CD14-positive monocyte (primary cell): Measurements from ENCODE around the gene PUM1. TPM values are rescaled to one million over a fixed set of nuclear protein-coding genes. Genes with fewer than 3 reads are reported as not detected.

Experiments used
- DNase-seq, 3 donors: peaks; one replicate each; pipeline ENCODE4 v3.0.0-alpha.2; 2011 to 2022
- H2AFZ ChIP-seq: 2 replicates; pipeline ENCODE4 v1.6.0; 2012; ENCODE audit warnings: mild to moderate bottlenecking, low read depth, low read length, inconsistent platforms; ENCODE audit not compliant: insufficient read depth, poor library complexity, severe bottlenecking
- H3K27ac ChIP-seq, 2 donors: 1 replicate in 1 of 2; 2 replicates in 1 of 2; pipeline ENCODE4 v1.5.1; 2012 to 2013; ENCODE audit warnings: low read length in 2 of 2, control low read depth in 1 of 2, inconsistent platforms in 1 of 2, low read depth in 1 of 2, mild to moderate bottlenecking in 1 of 2
- H3K27me3 ChIP-seq, 2 donors: one replicate each; pipeline versions ENCODE4 v1.6.0 to v1.6.1; 2011 to 2013; ENCODE audit warnings: low read length in 2 of 2; ENCODE audit not compliant: control insufficient read depth in 2 of 2, insufficient read depth in 2 of 2
- H3K36me3 ChIP-seq, 2 donors: replicated peaks in 1 of 2; 1 replicate in 1 of 2; 2 replicates in 1 of 2; pipeline versions ENCODE4 v1.5.1 to v1.6.1; 2012 to 2013; ENCODE audit warnings: low read length in 2 of 2, control low read depth in 1 of 2, inconsistent platforms in 1 of 2, mild to moderate bottlenecking in 1 of 2; ENCODE audit not compliant: insufficient read depth in 2 of 2, control insufficient read depth in 1 of 2
- H3K4me1 ChIP-seq, 2 donors: 1 replicate in 1 of 2; 2 replicates in 1 of 2; pipeline versions ENCODE4 v1.5.1 to v1.6.1; 2012 to 2013; ENCODE audit warnings: low read length in 2 of 2, control low read depth in 1 of 2, inconsistent platforms in 1 of 2, mild to moderate bottlenecking in 1 of 2, moderate library complexity in 1 of 2; ENCODE audit not compliant: insufficient read depth in 2 of 2, control insufficient read depth in 1 of 2
- H3K4me2 ChIP-seq: replicated peaks from 2 replicates; pipeline ENCODE3; 2012; ENCODE audit warnings: low read length, moderate library complexity, mild to moderate bottlenecking; ENCODE audit not compliant: poor library complexity, severe bottlenecking; ENCODE audit errors: extremely low read depth
- H3K4me3 ChIP-seq, 3 experiments: fragments of 200-600 bp in 1 of 3; sonication (generic) in 1 of 3; replicated peaks in 1 of 3; 1 replicate in 2 of 3; 2 replicates in 1 of 3; pipeline ENCODE4 v1.5.1; 2011 to 2013; ENCODE audit warnings: low read length in 3 of 3, mild to moderate bottlenecking in 3 of 3, control low read depth in 2 of 3, low read depth in 2 of 3, inconsistent platforms in 1 of 3, moderate library complexity in 1 of 3
- H3K79me2 ChIP-seq: 2 replicates; pipeline ENCODE4 v1.6.0; 2012; ENCODE audit warnings: mild to moderate bottlenecking, control low read depth, inconsistent platforms, low read length, moderate library complexity; ENCODE audit not compliant: insufficient read depth
- H3K9ac ChIP-seq: 2 replicates; pipeline ENCODE4 v1.6.0; 2017; ENCODE audit warnings: low read length, mild to moderate bottlenecking; ENCODE audit not compliant: insufficient read depth, poor library complexity, severe bottlenecking
- H3K9me3 ChIP-seq, 2 donors: replicated peaks in 1 of 2; 1 replicate in 1 of 2; 2 replicates in 1 of 2; pipeline versions ENCODE4 v1.5.1 to v1.6.1; 2012 to 2013; ENCODE audit warnings: low read length in 2 of 2, control low read depth in 1 of 2; ENCODE audit not compliant: control insufficient read depth in 1 of 2, insufficient read depth in 1 of 2
- H4K20me1 ChIP-seq: 2 replicates; pipeline ENCODE4 v1.6.0; 2012; ENCODE audit warnings: mild to moderate bottlenecking, low read length, control low read depth, moderate library complexity; ENCODE audit not compliant: insufficient read depth
- H3K27ac Mint-ChIP-seq, 7 donors: one replicate each; pipeline ENCODE4 v1.8.0; 2020; ENCODE audit warnings: mild to moderate bottlenecking in 7 of 7, mixed read lengths in 7 of 7, moderate library complexity in 6 of 7, inconsistent platforms in 2 of 7
- H3K27me3 Mint-ChIP-seq, 3 donors: one replicate each; pipeline ENCODE4 v1.8.0; 2021 to 2022; ENCODE audit warnings: low read depth in 3 of 3, mild to moderate bottlenecking in 3 of 3, mixed read lengths in 3 of 3, moderate library complexity in 3 of 3, inconsistent platforms in 1 of 3
- H3K36me3 Mint-ChIP-seq, 2 donors: one replicate each; pipeline ENCODE4 v1.8.0; 2020; ENCODE audit warnings: mixed read lengths in 2 of 2, inconsistent platforms in 1 of 2, mild to moderate bottlenecking in 1 of 2
- H3K4me1 Mint-ChIP-seq: one replicate; pipeline ENCODE4 v1.8.0; 2020; ENCODE audit warnings: mild to moderate bottlenecking, mixed read lengths
- H3K4me3 Mint-ChIP-seq, 2 donors: one replicate each; pipeline ENCODE4 v1.8.0; 2020; ENCODE audit warnings: mild to moderate bottlenecking in 2 of 2, mixed read lengths in 2 of 2, moderate library complexity in 1 of 2
- H3K9me3 Mint-ChIP-seq, 7 donors: one replicate each; pipeline ENCODE4 v1.8.0; 2020 to 2022; ENCODE audit warnings: mixed read lengths in 7 of 7, mild to moderate bottlenecking in 6 of 7, moderate library complexity in 6 of 7, inconsistent platforms in 2 of 7
- WGBS: methylation state at CpG from one replicate; pipeline ENCODE4 v1.1.5; 2013; ENCODE audit warnings: missing lambda C conversion rate; ENCODE audit not compliant: insufficient coverage; 5-methylcytosine and 5-hydroxymethylcytosine counted together
- intact Hi-C, 2 donors: fragments of 100-400 bp; cut with micrococcal nuclease; formaldehyde crosslinking; loops; one replicate each; pipeline versions ENCODE4 v1.15.0 to v1.15.1; 2023
- polyA plus RNA-seq, 3 donors: library from polyadenylated mRNA; depleted of rRNA in 1 of 3; unstranded in 2 of 3; stranded (reverse) in 1 of 3; fragments of 300-500 nt in 2 of 3; fragments of >200 nt in 1 of 3; fragmentation: Illumina TruSeq in 2 of 3; gene quantifications; 1 replicate in 2 of 3; 2 replicates in 1 of 3; pipeline ENCODE4 v1.2.3, GENCODE V29; 2012 to 2021
- TF ChIP-seq, protein P1 (sequence below): fragments of 200-600 bp; IDR thresholded peaks from one replicate; pipeline ENCODE4 v1.8.0; 2022; ENCODE audit warnings: antibody characterized with exemption, mild to moderate bottlenecking

Gene PUM1
- polyA plus RNA-seq, 3 donors = 55.0 to 86.1 (median 62.4) TPM

GRCh38 chr1:31084782-31085569 is 19.5 kb upstream of the PUM1 start:
- intact Hi-C loops = no loop called here
- no peak overlapping the region for H2AFZ ChIP-seq

DNA sequence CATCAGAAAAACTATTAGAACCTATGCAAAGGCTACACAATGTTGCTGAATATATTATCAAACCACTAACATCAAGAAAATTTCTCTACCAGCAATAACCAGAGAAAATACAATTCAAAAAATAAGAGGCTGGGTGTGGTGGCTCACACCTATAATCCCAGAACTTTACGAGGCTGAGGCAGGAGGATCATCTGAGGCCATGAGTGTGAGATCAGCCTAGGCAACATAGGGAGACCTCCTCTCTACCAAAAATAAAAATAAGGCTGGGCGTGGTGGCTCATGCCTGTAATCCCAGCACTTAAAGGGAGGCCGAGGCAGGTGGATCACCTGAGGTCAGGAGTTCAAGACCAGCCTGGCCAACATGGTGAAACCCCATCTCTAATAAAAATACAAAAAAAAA is 16.9 kb upstream of the PUM1 start:
- no peaks in the 10 kb centered on the region for H3K36me3 Mint-ChIP-seq
- Histone ChIP-seq H3K36me3 (no peaks in the 10 kb centered on the region), H3K79me2 (no peaks in the 10 kb centered on the region), H4K20me1 (no peaks in the 10 kb centered on the region), H3K9me3 (no peaks in the 10 kb centered on the region), H3K27me3 (no peaks in the 10 kb centered on the region), H3K27ac (no peak overlapping the region), H3K4me3 (no peak overlapping the region), H3K4me2 (no peak overlapping the region), H2AFZ (no peak overlapping the region), H3K4me1 (no peaks in the 10 kb centered on the region), H3K9ac (no peak overlapping the region)
- DNase-seq = no peak
- no CpG with 5 or more reads among the region's 3 CpGs for WGBS
- H3K4me3 Mint-ChIP-seq = no peak overlapping the region
- H3K4me1 Mint-ChIP-seq = no peaks in the 10 kb centered on the region
- no peak overlapping the region for H3K27ac Mint-ChIP-seq
- peaks cover 0 to 4% (median 3%) of the 10 kb centered on the region in 3 donors for H3K27me3 Mint-ChIP-seq
- TF ChIP-seq, protein P1, sequence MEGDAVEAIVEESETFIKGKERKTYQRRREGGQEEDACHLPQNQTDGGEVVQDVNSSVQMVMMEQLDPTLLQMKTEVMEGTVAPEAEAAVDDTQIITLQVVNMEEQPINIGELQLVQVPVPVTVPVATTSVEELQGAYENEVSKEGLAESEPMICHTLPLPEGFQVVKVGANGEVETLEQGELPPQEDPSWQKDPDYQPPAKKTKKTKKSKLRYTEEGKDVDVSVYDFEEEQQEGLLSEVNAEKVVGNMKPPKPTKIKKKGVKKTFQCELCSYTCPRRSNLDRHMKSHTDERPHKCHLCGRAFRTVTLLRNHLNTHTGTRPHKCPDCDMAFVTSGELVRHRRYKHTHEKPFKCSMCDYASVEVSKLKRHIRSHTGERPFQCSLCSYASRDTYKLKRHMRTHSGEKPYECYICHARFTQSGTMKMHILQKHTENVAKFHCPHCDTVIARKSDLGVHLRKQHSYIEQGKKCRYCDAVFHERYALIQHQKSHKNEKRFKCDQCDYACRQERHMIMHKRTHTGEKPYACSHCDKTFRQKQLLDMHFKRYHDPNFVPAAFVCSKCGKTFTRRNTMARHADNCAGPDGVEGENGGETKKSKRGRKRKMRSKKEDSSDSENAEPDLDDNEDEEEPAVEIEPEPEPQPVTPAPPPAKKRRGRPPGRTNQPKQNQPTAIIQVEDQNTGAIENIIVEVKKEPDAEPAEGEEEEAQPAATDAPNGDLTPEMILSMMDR = no peak
- H3K9me3 Mint-ChIP-seq = no peaks in the 10 kb centered on the region
- intact Hi-C loops = no loop called here

More at GRCh38 chr1:31084782-31085569, 19.5 kb upstream of the PUM1 start:
- Mint-ChIP-seq H3K36me3 (no peaks in the 10 kb centered on the region), H3K9me3 (no peaks in the 10 kb centered on the region), H3K4me3 (no peak overlapping the region), H3K27ac (no peak overlapping the region), H3K4me1 (no peaks in the 10 kb centered on the region), H3K27me3 (peaks cover 0 to 3% (median 0%) of the 10 kb centered on the region in 3 donors)
- no peaks in the 10 kb centered on the region for H3K27me3 ChIP-seq
- H4K20me1 ChIP-seq = no peaks in the 10 kb centered on the region
- H3K79me2 ChIP-seq = no peaks in the 10 kb centered on the region
- no peaks in the 10 kb centered on the region for H3K9me3 ChIP-seq
- H3K9ac ChIP-seq = no peak overlapping the region
- no peak overlapping the region for H3K4me2 ChIP-seq
- 98% methylated on average over 5 of the region's 16 CpGs for WGBS
- no peaks in the 10 kb centered on the region for H3K4me1 ChIP-seq
- no peak for DNase-seq
- no peak overlapping the region for H3K27ac ChIP-seq
- H3K4me3 ChIP-seq = no peak overlapping the region
- TF ChIP-seq, protein P1 = no peak
- no peaks in the 10 kb centered on the region for H3K36me3 ChIP-seq
